GM23338 (cell line): ENCODE measurements around the gene CPSF4.

Source experiments
- CREB1 ChIP-seq: fragments of 250-450 bp; sonication (Bioruptor Pico); IDR thresholded peaks from 2 replicates; pipeline ENCODE4 v1.5.0; 2020; ENCODE audit warnings: low read depth, mild to moderate bottlenecking, moderate library complexity
- CTCF ChIP-seq, 2 experiments: fragments of 200-600 bp in 1 of 2; sonication (generic) in 1 of 2; conservative IDR thresholded peaks; 2 replicates each; pipeline versions ENCODE4 v1.5.1 to v1.6.1; 2016 to 2017; ENCODE audit warnings: antibody characterized with exemption in 2 of 2, low read depth in 2 of 2, mild to moderate bottlenecking in 2 of 2, moderate library complexity in 1 of 2
- EZH2 ChIP-seq: fragments of 200-600 bp; sonication (generic); IDR thresholded peaks from one replicate; pipeline ENCODE4 v1.8.0; 2017; ENCODE audit warnings: antibody characterized with exemption, mild to moderate bottlenecking, low read depth; ENCODE audit not compliant: unreplicated experiment
- EZH2phosphoT487 ChIP-seq: fragments of 200-600 bp; sonication (generic); IDR thresholded peaks from one replicate; pipeline ENCODE4 v1.8.1; 2018; ENCODE audit warnings: antibody characterized with exemption; ENCODE audit not compliant: unreplicated experiment
- JUNB ChIP-seq: IDR thresholded peaks from one replicate; pipeline ENCODE4 v1.6.1; 2016; ENCODE audit warnings: antibody characterized with exemption; ENCODE audit not compliant: unreplicated experiment
- POLR2AphosphoS5 ChIP-seq: IDR thresholded peaks from 2 replicates; pipeline ENCODE4 v1.6.1; 2016; ENCODE audit warnings: antibody characterized with exemption, low read depth
- REST ChIP-seq: IDR thresholded peaks from one replicate; pipeline ENCODE4 v1.6.1; 2018; ENCODE audit warnings: antibody characterized with exemption; ENCODE audit not compliant: unreplicated experiment
- STAT1 ChIP-seq: IDR thresholded peaks from one replicate; pipeline ENCODE4 v1.6.1; 2016; ENCODE audit warnings: antibody characterized with exemption; ENCODE audit not compliant: unreplicated experiment
- ZNF114 ChIP-seq: fragments of 250-450 bp; sonication (Bioruptor Pico); IDR thresholded peaks from 2 replicates; pipeline ENCODE4 v1.5.0; 2020; ENCODE audit warnings: mild to moderate bottlenecking, moderate library complexity
- TF ChIP-seq, protein P1 (sequence below): IDR thresholded peaks from 2 replicates; pipeline ENCODE4 v1.6.1; 2016; ENCODE audit warnings: antibody characterized with exemption

DNA sequence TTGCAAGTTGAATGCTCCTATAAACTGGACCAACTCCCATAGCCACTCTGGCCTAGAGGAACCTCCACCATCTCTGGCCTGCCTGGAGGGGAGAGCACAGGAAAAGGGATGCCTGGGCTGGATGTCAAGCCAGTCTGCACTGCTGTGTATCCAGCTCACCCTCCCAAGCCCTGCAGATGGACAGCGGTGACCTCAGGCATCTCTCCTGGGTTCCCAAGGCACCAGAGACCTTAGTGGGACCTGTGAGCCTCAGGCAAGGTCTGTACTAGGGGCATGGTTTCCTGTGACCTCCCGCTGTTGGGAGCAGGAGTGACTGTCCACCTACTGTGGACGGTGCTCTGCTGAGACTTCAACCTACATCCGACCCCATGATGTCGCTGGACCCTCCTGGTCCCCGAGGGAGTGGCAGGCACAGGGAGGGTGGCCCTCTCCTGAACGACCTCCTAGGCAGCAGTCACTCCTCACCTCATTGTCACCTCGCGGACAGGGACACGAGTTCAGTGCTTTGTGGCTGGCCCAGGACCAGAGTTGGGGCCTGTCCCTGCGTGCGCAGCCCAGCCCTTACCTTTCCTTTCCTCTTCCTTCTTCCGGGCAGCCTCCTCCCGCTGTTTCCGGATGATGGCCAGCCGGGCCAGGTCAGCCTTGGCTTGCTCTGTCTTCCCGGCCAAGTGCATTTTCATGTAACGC is 41.3 kb upstream of the CPSF4 start:
- no peak for TF ChIP-seq CTCF (conservative IDR thresholded peaks at IDR 0.05; ENCODE audit: low read depth in 2 of 2)
- no peak for TF ChIP-seq EZH2phosphoT487
- no peak for TF ChIP-seq CREB1 (CRISPR knock-in tag)
- TF ChIP-seq REST: no peak
- TF ChIP-seq POLR2AphosphoS5: no peak
- TF ChIP-seq EZH2: no peak
- TF ChIP-seq JUNB: no peak
- TF ChIP-seq, protein P1, sequence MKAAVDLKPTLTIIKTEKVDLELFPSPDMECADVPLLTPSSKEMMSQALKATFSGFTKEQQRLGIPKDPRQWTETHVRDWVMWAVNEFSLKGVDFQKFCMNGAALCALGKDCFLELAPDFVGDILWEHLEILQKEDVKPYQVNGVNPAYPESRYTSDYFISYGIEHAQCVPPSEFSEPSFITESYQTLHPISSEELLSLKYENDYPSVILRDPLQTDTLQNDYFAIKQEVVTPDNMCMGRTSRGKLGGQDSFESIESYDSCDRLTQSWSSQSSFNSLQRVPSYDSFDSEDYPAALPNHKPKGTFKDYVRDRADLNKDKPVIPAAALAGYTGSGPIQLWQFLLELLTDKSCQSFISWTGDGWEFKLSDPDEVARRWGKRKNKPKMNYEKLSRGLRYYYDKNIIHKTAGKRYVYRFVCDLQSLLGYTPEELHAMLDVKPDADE: no peak
- no peak for TF ChIP-seq STAT1
- no peak for TF ChIP-seq ZNF114 (CRISPR knock-in tag)
